Fibroblast of peridontal ligament (primary cell): ENCODE measurements around the gene CDC5L.
A peak's percentile ranks its signal among the peaks of the same experiment; 100 is the strongest.

ENCODE experiments used
- DNase-seq: peaks from one replicate; pipeline ENCODE4 v3.0.0-alpha.2; 2010; ENCODE audit errors: extremely low read depth

CDC5L gene

GRCh38 chr6:44474643-44475042 is 87.1 kb downstream of the CDC5L start:
- no peak for DNase-seq

DNA sequence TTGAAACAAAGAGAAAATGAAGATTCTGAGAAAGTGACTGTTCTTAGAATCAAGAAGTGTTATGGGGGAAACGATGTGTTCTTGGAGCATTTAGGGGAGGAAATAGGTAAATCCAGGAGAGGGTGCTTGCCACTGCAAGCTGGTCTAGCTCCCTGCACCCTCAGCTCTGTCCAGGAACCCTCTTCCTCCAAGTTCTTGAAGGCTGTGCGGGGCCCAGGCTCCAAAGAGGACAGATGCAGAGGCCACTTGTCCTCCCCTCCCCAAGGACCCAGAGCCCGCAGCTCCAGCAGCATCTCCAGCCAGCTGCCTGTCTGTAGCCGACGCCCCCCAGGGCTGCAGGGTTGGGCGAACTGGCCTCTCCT is 87.9 kb downstream of the CDC5L start:
- no peak for DNase-seq

- DNase-seq = peak; percentile 68
Observed at GRCh38 chr6:44475779-44476434, 88.4 kb downstream of the CDC5L start.

- no peak for DNase-seq
Observed at GRCh38 chr6:44476849-44477248, 89.3 kb downstream of the CDC5L start.

GRCh38 chr6:44477293-44477894 is 89.9 kb downstream of the CDC5L start:
- no peak for DNase-seq

- DNase-seq = no peak
Observed at GRCh38 chr6:44478158-44478557, 90.7 kb downstream of the CDC5L start.

DNA sequence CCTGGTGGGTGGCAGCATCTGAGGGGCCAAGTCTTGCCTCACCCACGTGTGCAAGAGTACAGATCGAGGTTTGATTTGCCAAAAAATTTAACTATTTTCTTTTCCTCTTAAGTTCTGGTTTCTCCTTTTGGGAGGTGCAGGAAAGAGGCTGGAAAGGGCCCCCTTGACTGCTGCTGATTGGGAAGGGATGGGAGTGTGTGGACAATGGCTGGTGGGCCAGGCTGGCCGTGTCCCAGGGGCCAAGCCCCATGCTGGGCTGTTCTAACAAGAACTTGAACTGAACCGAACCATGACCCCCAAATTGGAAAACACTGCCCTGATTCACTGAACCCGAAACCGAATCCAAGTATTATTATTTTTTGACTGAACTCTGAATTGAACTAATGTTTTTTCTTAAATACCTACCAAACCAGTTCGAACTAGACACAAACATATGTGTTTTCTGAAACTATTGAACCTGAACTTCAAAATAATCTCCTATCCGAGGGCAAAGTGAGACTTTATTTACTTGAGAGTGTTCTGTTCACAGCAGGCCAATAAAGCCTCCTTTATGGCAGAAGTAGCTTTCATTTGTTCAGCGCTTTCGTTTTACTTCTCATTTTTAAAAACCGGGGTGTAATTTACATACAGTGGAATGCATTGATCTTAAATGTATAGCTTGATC is 91.2 kb downstream of the CDC5L start:
- no peak for DNase-seq

DNA sequence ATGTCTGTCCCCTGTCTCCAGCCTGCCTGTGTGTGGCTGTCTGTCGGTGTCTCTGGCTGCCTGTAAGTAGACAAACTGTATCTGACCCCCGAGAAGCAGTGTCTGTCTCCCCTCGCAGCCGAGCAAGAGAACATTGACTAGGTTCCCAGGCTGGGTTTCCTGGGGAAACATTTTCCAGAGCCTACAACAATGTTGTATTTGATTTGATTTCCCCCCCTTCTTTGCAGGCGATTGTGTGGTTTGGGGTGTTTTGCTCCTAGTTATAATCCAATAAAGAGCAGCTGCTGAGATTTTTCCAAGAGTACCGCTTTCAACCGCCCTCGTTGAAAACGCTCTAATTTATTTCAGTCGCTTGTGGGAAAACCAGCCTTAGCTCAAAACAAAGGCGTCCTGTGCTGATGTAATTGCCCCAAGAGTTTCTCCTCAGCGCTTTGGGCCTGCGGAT is 92.6 kb downstream of the CDC5L start:
- DNase-seq = peak; percentile 32

- DNase-seq = no peak
Observed at GRCh38 chr6:44481056-44481455, 93.5 kb downstream of the CDC5L start.

- no peak for DNase-seq
Observed at GRCh38 chr6:44481760-44482159, 94.3 kb downstream of the CDC5L start.

GRCh38 chr6:44485601-44486401 is 98.3 kb downstream of the CDC5L start:
- no peak for DNase-seq

DNA sequence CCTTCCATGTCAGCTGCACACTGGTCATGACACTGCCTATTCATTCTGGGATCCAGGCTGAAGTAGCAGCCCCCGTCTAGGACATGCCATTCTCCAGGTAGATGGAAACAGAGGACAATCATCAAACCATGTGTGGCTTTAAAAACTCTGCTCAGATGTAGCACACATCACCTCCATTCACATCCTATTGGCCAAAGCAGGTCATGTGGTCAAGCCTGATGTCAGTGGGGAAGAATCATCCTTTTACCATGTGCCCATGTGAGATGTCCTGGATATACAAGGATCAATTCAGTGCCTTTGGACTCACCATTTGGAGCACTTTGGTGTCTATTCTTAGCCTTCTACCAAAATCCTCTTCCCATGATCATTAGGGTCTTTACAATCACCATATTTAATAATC is 99.5 kb downstream of the CDC5L start:
- no peak for DNase-seq

GRCh38 chr6:44487586-44487985 is 100.1 kb downstream of the CDC5L start:
- DNase-seq = no peak

DNA sequence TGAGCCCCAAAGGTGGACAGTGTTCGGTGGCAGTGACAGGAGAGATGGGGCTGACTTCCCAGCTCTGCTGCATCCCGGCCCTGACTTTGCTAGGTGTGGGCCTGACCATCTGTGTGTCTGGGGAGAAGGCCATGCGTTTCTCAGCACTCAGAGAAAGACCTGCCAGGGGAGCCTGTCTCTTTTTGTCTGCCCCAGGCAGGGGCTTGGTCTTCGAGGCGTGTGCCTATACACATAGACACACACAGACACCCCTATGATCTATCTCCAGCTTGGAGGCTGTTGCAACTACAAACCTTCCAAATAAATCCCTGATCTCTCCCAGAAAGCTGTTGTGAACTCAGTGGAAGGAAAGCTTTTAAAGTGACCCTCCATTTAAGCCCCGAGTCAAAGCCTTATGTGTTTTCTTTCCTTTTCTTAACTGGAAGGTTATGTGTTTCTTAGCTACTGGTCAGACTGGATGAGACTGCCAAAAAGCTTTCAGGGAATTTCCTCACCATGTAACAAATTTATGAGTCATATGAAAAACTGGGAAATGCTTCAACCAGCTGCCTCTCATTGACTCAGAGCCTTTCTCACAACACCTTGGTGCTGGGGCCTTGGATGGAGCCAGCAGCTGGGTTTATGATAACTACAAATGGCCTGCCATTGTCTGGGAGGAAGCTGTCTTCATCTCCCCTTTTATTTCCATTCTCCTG is 102.6 kb downstream of the CDC5L start:
- DNase-seq = peak; percentile 99

DNA sequence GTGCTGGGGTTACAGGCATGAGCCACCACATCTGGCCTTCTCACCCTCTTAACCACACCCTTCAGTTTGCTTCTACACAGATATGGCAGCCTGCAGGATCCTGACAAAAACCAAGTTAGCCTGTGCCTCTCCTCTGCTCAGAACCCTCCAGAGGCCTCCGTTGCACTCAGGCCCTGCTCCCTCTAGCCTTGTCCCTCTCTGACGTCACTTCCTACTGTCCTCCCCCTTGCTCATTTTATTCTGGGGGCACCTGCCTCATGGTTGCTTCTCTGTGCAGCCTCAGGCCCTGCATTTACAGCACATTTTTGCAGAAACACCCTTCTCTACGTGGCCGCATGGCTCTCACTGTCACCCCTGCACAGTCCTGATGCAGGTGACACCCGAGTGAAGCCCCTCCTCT is 105.6 kb downstream of the CDC5L start:
- DNase-seq = no peak

DNA sequence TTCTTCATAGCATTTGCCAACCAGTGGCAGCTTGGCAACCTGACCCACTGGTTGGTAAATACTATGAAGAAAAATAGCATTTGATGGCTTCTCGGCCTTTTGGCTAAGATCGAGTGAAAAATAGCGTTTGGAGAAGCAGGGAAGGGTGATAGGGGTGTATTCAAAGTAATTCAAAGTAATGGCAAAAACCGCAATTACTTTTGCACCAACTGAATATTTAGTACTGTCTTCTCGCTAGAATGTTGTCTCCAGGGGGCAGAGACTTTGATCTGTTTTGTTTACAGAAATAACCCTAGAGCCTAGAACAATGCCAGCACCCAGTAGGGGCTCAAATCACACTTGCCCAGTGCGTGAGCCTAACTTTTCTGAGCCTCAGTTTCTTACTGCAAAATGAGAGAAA is 106.1 kb downstream of the CDC5L start:
- no peak for DNase-seq

GRCh38 chr6:44494011-44494501 is 106.5 kb downstream of the CDC5L start:
- DNase-seq = peak; percentile 77

DNA sequence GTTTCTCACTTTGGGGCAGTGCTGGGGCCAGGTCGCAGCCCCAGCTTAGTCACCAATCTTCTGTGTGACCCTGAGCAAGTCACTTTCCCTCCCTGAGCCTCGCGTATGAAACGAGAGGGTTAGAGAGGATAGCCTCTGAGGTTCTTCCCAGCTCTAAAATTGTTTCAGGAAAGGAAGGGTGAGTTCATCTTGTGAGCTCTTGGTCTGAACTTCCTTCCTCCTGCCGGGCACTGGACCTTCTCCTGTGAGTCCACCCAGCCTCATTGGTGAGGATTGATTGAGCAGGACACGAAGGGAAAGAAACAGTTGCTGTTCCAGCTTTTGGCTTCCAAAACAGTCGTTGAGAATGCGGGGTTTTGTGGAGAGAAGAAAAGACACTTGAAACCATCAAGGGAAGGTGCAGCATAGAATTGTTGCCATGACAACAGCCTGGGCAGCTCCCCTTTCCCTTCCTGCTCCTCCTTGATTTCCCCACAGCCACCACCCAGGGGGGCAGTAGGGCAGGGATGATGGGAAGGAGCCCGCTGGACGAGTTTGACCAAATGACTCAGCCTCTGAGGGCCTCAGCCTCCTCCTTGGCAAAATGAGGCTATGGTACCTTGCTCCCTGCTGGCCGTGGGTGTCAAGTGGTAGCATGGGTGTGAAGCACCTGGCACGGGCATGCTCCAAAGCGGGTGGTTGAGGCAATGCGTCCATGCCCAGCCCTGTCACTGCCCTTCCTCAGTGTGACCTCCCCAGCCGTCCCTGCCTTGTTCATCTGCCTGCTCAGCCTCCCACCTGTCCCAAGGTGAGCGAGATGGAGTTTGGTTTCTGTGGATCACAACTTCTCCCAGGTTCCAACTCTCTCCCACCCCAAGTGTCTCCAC is 107.8 kb downstream of the CDC5L start:
- DNase-seq = no peak

- DNase-seq = no peak
Observed at GRCh38 chr6:44496665-44497369, 109.3 kb downstream of the CDC5L start.

- no peak for DNase-seq
Observed at GRCh38 chr6:44497807-44498206, 110.3 kb downstream of the CDC5L start.
